ENCODE measurements around the gene ITPK1.
"Not testable (repeated sequence)": the region's sequence is repeated elsewhere in the genome, so short reads cannot be mapped to it uniquely, and the experiment has no call there.

Gene ITPK1

GRCh38 chr14:93128725-93129459 is 13.2 kb upstream of the ITPK1 start:
- DNase-seq, result no peak

DNA sequence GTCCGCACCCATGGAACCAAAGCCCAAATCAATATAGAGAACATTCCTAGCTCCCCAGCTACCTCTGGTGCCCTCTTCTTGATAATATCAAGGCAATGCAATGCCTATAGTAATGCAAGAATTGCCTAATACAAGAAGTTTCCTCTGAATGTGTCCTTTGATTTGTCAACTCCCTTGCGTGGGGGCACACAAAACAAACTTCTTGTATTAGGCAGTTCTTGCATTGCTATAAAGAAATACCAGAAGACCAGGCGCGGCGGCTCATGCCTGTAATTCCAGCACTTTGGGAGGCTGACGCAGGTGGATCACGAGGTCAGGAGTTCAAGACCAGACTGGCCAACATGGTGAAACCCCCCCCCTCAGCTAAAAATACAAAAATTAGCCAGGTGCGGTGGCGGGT is 10.4 kb upstream of the ITPK1 start:
- no peak for DNase-seq

GRCh38 chr14:93122826-93123225 is 7.1 kb upstream of the ITPK1 start:
- no peak for DNase-seq

- no peak for DNase-seq
These were observed 5.5 kb upstream of the ITPK1 start for GRCh38 chr14:93121030-93121834.

DNA sequence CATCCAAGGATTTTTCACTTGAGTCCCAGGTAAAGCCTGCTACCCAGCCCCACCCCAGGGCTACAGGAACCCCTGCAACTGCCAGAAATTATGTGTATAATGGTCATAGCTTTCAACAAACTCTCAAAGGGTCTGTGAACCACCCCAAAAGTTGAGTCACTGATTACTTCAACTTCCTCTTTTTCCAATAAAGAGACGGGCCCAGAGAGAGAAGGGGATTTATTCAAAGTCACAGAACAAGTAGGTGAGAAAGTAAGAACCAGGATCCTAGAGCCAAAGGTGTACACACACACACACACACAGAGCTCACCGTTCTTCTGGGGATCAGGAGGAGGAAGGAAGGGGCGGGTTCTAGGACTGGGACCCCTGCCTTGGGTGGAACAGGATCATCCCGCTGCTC is 4.8 kb upstream of the ITPK1 start:
- DNase-seq, result no peak

DNA sequence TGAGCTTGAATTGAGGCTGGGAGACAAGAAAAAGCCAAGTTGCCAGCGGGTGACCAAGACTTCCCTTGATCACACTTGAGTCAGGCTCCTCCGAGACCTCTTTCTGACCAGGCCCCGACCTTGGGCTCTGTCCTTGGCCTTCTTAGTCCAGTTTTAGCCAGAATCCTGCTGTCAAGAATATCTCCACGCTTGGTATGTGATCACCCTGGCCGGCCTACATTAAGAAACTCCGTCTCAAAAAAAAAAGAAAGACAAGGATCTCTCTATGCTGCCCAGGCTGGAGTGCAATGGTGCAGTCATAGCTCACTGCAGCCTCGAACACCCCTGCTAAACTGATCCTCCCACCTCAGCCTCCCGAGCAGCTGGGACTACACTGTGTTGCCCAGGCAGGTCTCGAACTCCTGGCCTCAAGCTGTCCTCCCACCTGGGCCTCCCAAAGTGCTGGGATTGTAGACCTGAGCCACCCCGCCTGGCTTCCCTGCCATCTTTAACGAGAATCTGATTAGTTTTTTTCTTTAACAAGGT is 1.0 kb upstream of the ITPK1 start:
- DNase-seq, result no peak

DNA sequence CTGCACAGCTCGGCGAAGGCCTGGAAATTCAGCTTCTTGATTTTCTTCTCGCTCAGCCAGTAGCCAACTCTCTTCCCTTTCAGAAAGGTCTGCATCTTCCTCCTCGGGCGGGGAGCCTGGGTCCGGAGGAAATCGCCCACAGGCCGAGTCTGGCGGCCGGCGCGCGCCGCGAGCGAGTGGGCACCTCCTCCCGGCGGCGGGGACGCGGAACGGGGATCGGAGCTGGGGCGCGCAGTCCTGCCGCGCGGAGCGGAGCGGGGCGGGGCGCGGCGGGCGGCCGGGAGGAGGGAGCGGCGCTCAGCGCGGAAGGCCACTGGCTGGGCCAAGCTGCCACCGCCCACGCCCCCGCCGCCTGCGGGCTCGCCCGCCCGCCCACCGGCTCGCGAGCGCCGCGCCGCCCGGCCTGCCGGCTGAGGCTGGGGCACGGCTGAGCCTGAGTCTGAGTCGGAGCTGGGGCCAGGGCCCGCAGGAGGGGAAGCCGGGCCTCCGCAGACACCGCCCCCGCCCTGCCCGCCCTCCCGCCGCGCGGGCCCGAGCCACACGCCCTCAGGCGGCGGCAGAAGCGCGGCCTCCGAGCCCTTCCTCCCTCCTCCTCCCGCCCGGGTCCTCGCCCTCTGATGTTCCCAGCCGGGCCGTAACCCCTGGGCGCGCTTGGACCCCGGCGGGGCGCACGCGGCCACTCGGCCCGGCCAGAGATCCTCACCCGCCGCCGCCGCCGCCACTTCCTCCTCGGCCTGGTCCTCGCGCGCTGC is 480 bp downstream of the ITPK1 start:
- DNase-seq, result peak; percentile 88 to 90

GRCh38 chr14:93114713-93115068 is 1.0 kb downstream of the ITPK1 start:
- no peak for DNase-seq

DNA sequence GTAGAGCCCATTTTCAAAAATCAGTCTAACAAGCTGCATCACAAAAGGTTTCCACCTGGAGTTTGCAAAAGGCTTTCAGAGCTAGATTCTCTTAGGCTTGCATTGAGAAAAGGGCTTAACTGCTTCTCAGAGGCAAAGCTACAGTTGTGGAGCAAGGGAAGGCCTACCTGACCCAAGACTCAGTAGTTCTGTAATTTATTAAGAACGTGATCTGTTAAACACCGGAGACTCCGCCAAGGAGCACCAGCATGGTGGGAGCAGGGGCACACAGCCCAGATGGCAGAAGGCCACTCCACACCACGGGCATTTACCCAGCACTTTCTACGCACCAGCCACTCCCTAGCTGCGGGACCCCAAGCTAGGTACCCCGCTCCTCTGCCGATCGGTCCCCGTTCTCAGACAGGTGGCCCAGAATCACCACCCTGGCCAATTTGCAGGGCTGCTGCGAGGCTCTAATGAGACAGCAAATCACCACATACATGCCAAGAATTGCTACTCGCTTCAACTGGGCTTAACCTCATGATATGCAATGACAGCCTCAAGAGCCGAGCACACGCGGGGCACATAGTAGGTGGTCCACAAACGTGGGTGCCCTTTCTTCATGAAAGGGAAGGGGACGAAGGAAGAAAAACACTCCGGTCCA is 1.5 kb downstream of the ITPK1 start:
- no peak for DNase-seq

GRCh38 chr14:93113678-93114067 is 2.1 kb downstream of the ITPK1 start:
- no peak for DNase-seq

DNA sequence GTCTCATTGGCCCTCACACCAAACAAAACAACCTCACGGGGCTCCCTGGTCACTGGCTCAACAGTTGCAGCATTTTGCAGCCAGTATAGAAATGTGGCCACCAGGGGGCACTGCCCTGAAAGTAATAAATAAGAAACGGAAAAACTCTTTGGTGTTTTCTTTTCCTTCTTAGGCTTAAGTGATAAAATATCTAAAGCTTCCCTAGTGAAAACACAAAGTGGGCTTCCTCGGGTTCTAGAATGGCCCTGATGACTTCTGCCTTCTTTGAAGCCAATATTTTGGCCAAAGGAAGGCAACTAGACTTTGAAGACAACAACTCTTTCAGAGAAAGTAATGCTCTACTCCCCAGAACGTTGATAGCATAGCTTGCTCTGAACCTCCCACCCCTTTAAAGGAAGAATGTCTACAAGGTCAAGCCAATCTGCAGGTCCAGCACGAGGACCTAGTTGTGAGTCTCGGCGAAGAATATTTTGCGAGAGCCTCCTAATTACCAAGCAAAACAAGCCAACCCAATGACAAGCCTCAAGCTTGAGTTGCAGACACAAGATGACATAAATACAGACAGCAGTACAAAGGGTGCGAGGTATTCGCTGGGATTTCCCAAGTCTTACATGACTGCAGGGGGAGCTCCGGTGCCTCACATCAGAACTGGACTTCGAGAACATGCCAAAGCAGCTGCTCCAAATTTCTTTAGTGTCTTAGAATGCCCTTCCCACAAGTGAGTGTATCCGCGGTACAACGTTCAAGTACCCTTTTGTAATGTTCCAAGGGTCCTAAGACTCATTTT is 2.6 kb downstream of the ITPK1 start:
- peak; percentile 68 to 78 for DNase-seq

GRCh38 chr14:93111541-93111940 is 4.2 kb downstream of the ITPK1 start:
- not testable (repeated sequence) for DNase-seq

GRCh38 chr14:93110856-93111419 is 4.8 kb downstream of the ITPK1 start:
- DNase-seq, result no peak

GRCh38 chr14:93109572-93110481 is 5.9 kb downstream of the ITPK1 start:
- no peak for DNase-seq

- no peak for DNase-seq
These were observed 7.6 kb downstream of the ITPK1 start for GRCh38 chr14:93108105-93108504.

DNA sequence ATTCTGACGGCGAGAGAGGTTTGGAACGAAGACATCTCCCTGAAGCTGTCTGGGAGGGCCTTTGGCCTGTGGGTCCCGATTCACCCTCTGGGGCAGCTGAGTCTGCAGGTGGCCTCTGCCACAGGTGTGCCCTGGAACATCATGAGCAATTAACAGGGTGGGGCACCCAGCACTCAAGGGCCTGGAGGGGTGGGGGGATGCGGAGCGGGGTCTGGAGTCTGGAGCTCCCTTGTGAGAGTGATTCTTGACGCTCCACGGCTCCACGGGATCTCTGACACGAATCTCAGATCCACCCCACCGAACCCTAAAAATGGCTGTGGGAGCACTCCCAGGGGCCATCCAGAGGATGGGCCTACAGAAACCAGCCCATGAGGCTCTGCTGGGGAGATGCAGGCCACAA is 8.3 kb downstream of the ITPK1 start:
- DNase-seq, result no peak

GRCh38 chr14:93106541-93107156 is 9.1 kb downstream of the ITPK1 start:
- no peak for DNase-seq

GRCh38 chr14:93105856-93106255 is 9.9 kb downstream of the ITPK1 start:
- DNase-seq, result not testable (repeated sequence)

DNA sequence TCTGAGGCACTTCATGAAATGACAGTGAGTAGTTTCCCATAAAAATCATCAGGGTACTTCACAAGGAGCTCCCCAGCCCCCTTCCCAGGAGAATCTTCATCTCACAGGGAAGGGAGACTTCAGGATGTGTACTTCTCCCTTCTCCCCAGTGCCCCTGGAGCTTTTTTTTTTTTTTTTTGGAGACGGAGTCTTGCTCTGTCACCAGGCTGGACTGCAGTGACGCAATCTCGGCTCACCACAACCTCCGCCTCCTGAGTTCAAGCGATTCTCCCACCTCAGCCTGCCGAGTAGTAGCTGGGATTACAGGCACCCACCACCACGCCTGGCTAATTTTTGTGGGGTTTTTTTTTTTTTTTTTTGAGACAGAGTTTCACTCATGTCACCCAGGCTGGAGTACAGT is 10.4 kb downstream of the ITPK1 start:
- peak in 1 of 2 donors; percentile 63 for DNase-seq

- DNase-seq, result no peak
These were observed 10.8 kb downstream of the ITPK1 start for GRCh38 chr14:93104961-93105360.

Data from CD4-positive, alpha-beta T cell treated with Interleukin-1 beta for 1 hour (primary cell).